ENCODE data around the gene ABR. TPM values are rescaled to one million over a fixed set of nuclear protein-coding genes. Genes with fewer than 3 reads are reported as not detected.
"Not testable (repeated sequence)": the region's sequence is repeated elsewhere in the genome, so short reads cannot be mapped to it uniquely, and the experiment has no call there.

The ABR gene
- total and polyA plus RNA-seq, 5 donors from 2014 or later, result 13.2 to 116 (median 18.3) TPM

DNA sequence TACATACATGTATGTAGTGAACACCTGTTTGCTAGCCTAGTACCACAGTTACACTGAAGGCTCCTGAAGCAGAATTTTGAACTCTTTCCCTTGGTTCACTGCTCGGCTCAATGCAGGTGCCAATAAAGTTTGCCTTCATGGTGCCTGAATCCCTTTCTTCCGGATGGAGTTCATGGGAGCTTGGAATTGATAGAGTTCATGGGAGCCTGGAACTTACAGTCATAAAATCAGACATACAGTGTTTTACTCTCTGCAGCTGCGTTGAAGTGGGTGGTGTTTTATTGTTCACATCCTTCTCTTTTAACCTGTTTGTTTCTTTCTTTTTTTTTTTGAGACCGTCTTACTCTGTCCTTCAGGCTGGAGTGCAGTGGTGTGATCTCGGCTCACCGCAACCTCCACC lies 29.2 kb upstream of the ABR start:
- ATAC-seq (ENCODE audit: low read depth in 2 of 2) (no peak), DNase-seq (no peak)
- Histone ChIP-seq H3K4me1 (ENCODE audit: control insufficient read depth, insufficient read depth, low read length, poor library complexity, severe bottlenecking) (no peaks in the 10 kb centered on the region), H3K27me3 (ENCODE audit: control insufficient read depth, insufficient read depth, low read length) (no peaks in the 10 kb centered on the region), H3K36me3 (ENCODE audit: control insufficient read depth, insufficient read depth, low read length) (no peaks in the 10 kb centered on the region), H3K4me3 (ENCODE audit: low read depth, low read length) (no peak overlapping the region), H3K9me3 (ENCODE audit: control insufficient read depth in 2 of 2, low read length in 2 of 2) (no peaks in the 10 kb centered on the region), H3K27ac (ENCODE audit: insufficient read depth, low read length, poor library complexity, severe bottlenecking) (no peak overlapping the region)
- H3K4me3 Mint-ChIP-seq, result no peak overlapping the region
- no peaks in the 10 kb centered on the region for H3K36me3 Mint-ChIP-seq
- peaks cover 41% of the 10 kb centered on the region for H3K27me3 Mint-ChIP-seq
- H3K4me1 Mint-ChIP-seq, result peaks cover 0 to 2% (median 0%) of the 10 kb centered on the region in 4 donors
- H3K27ac Mint-ChIP-seq, result no peak overlapping the region
- H3K9me3 Mint-ChIP-seq, result no peaks in the 10 kb centered on the region

DNA sequence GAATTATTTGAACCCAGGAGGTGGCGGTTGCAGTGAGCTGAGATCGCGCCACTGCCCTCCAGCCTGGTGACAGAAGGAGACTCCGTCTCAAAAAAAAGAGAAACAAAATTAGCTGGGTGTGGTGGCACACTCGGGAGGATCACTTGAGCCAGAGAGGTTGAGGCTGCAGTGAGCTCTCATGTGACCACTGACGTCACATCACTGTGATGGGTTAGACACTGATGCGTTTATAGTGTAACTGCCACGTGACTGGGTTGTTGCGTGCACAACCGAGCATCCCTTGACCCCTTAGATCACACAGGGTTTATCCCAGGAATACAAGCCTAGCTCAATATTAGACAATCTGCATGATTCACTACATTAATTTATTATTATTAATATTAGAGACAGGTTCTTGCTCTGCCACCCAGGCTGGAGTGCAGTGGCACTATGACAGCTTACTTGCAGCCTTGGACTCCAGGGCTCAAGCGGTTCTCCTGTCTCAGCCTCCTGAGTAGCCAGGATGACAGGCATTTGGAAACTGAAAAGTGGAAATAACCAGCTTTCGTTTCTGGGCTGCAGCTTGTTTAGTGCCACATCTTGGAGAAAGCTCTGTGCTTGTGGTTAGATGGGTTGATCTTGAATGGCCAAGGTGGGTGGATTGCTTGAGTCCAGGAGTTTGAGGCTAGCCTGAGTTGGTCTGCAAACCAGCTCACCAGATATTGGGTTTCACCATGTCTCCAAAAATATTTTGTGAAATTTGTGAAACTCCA lies 26.4 kb upstream of the ABR start:
- H3K27ac ChIP-seq (ENCODE audit: insufficient read depth, low read length, poor library complexity, severe bottlenecking), result no peak overlapping the region
- H3K4me1 ChIP-seq (ENCODE audit: control insufficient read depth, insufficient read depth, low read length, poor library complexity, severe bottlenecking), result peaks cover 10% of the 10 kb centered on the region
- no peaks in the 10 kb centered on the region for H3K36me3 ChIP-seq (ENCODE audit: control insufficient read depth, insufficient read depth, low read length)
- no peak overlapping the region for H3K4me3 Mint-ChIP-seq
- H3K36me3 Mint-ChIP-seq, result no peaks in the 10 kb centered on the region
- H3K27me3 Mint-ChIP-seq, result peaks cover 33% of the 10 kb centered on the region
- no peak for DNase-seq
- H3K9me3 ChIP-seq (ENCODE audit: control insufficient read depth in 2 of 2, low read length in 2 of 2), result no peaks in the 10 kb centered on the region
- H3K9me3 Mint-ChIP-seq, result no peaks in the 10 kb centered on the region
- H3K27me3 ChIP-seq (ENCODE audit: control insufficient read depth, insufficient read depth, low read length), result no peaks in the 10 kb centered on the region
- ATAC-seq (ENCODE audit: low read depth in 2 of 2), result no peak
- H3K27ac Mint-ChIP-seq, result peak overlapping the region in 1 of 3 donors; percentile 26
- no peak overlapping the region for H3K4me3 ChIP-seq (ENCODE audit: low read depth, low read length)
- H3K4me1 Mint-ChIP-seq, result peaks cover under 1 to 15% (median 7%) of the 10 kb centered on the region in 4 donors

DNA sequence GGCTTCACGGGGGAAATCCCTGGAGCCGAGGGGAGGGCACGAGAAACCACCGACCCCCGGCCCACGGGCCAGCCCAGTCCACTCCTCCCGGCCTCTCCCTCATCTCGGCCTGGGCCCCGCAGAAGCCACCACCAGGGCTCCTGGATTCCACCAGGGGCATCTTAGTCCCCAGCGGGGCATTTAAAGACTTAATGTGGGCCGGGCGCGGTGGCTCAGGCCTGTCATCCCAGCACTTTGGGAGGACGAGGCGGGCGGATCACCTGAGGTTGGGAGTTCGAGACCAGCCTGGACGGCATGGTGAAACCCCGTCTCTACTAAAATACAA lies 24.1 kb upstream of the ABR start:
- peak overlapping the region in 3 of 4 donors; percentile 31 to 73 (median 49) for H3K4me3 Mint-ChIP-seq
- H3K27ac Mint-ChIP-seq, result no peak overlapping the region

GRCh38 chr17:1203111-1203966 lies 23.6 kb upstream of the ABR start:
- Mint-ChIP-seq H3K36me3 (no peaks in the 10 kb centered on the region), H3K4me1 (peaks cover 2 to 26% (median 12%) of the 10 kb centered on the region in 4 donors), H3K4me3 (no peak overlapping the region), H3K27ac (no peak overlapping the region), H3K9me3 (no peaks in the 10 kb centered on the region), H3K27me3 (peaks cover 27% of the 10 kb centered on the region)
- H3K27me3 ChIP-seq (ENCODE audit: control insufficient read depth, insufficient read depth, low read length), result no peaks in the 10 kb centered on the region
- H3K9me3 ChIP-seq (ENCODE audit: control insufficient read depth in 2 of 2, low read length in 2 of 2), result no peaks in the 10 kb centered on the region
- DNase-seq (peak in 2 of 3 donors; percentile 26 to 49), ATAC-seq (ENCODE audit: low read depth in 2 of 2) (peak; percentile 62 to 67)
- peaks cover 15% of the 10 kb centered on the region for H3K4me1 ChIP-seq (ENCODE audit: control insufficient read depth, insufficient read depth, low read length, poor library complexity, severe bottlenecking)
- H3K27ac ChIP-seq (ENCODE audit: insufficient read depth, low read length, poor library complexity, severe bottlenecking), result no peak overlapping the region
- no peak overlapping the region for H3K4me3 ChIP-seq (ENCODE audit: low read depth, low read length)
- no peaks in the 10 kb centered on the region for H3K36me3 ChIP-seq (ENCODE audit: control insufficient read depth, insufficient read depth, low read length)

More for the DNA sequence above, 24.1 kb upstream of the ABR start:
- Histone ChIP-seq H3K36me3 (ENCODE audit: control insufficient read depth, insufficient read depth, low read length) (no peaks in the 10 kb centered on the region), H3K27ac (ENCODE audit: insufficient read depth, low read length, poor library complexity, severe bottlenecking) (no peak overlapping the region), H3K4me1 (ENCODE audit: control insufficient read depth, insufficient read depth, low read length, poor library complexity, severe bottlenecking) (peaks cover 15% of the 10 kb centered on the region), H3K27me3 (ENCODE audit: control insufficient read depth, insufficient read depth, low read length) (no peaks in the 10 kb centered on the region), H3K9me3 (ENCODE audit: control insufficient read depth in 2 of 2, low read length in 2 of 2) (no peaks in the 10 kb centered on the region), H3K4me3 (ENCODE audit: low read depth, low read length) (no peak overlapping the region)
- peaks cover 2 to 25% (median 12%) of the 10 kb centered on the region in 4 donors for H3K4me1 Mint-ChIP-seq
- no peak for ATAC-seq (ENCODE audit: low read depth in 2 of 2)
- no peaks in the 10 kb centered on the region for H3K36me3 Mint-ChIP-seq
- no peak for DNase-seq
- peaks cover 27% of the 10 kb centered on the region for H3K27me3 Mint-ChIP-seq
- H3K9me3 Mint-ChIP-seq, result no peaks in the 10 kb centered on the region

GRCh38 chr17:1202291-1202690 lies 22.5 kb upstream of the ABR start:
- H3K36me3 Mint-ChIP-seq, result no peaks in the 10 kb centered on the region
- no peak overlapping the region for H3K27ac Mint-ChIP-seq
- peaks cover 2 to 37% (median 14%) of the 10 kb centered on the region in 4 donors for H3K4me1 Mint-ChIP-seq
- H3K4me3 Mint-ChIP-seq, result peak overlapping the region in 2 of 4 donors; percentile 16 to 32
- Histone ChIP-seq H3K27me3 (ENCODE audit: control insufficient read depth, insufficient read depth, low read length) (no peaks in the 10 kb centered on the region), H3K9me3 (ENCODE audit: control insufficient read depth in 2 of 2, low read length in 2 of 2) (no peaks in the 10 kb centered on the region), H3K36me3 (ENCODE audit: control insufficient read depth, insufficient read depth, low read length) (no peaks in the 10 kb centered on the region), H3K4me1 (ENCODE audit: control insufficient read depth, insufficient read depth, low read length, poor library complexity, severe bottlenecking) (peaks cover 23% of the 10 kb centered on the region), H3K27ac (ENCODE audit: insufficient read depth, low read length, poor library complexity, severe bottlenecking) (no peak overlapping the region), H3K4me3 (ENCODE audit: low read depth, low read length) (no peak overlapping the region)
- ATAC-seq (ENCODE audit: low read depth in 2 of 2), result no peak
- no peaks in the 10 kb centered on the region for H3K9me3 Mint-ChIP-seq
- H3K27me3 Mint-ChIP-seq, result peaks cover 24% of the 10 kb centered on the region
- no peak for DNase-seq

DNA sequence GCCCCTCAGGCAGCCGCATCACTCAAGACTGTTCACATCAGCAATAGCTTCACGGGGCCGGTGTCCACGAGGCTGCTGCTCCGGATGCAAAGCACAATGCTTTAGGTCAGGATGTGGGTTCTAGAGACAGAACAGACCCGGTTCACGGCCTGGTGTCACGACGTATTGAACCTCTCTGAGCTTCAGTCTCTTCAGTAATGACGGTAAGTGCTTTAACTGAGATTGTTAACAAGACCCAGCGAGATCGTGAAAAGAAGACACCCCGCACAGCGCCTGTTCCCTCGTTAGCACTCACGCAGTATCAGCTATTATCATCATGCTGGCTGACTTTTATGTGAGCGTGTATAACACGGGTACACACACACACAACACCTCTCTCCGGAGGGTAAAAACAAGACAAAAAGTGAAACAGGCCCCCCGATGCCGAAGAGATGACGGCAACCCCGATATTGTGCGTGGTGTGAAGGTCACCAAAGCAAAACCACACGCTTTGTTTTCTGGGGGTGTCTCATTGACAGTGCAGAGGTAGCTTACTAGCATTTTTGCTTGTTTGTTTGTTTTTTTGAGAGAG lies 21.4 kb upstream of the ABR start:
- H3K4me1 Mint-ChIP-seq, result peaks cover 2 to 37% (median 14%) of the 10 kb centered on the region in 4 donors
- no peak overlapping the region for H3K27ac Mint-ChIP-seq
- H3K27me3 ChIP-seq (ENCODE audit: control insufficient read depth, insufficient read depth, low read length), result no peaks in the 10 kb centered on the region
- H3K4me3 Mint-ChIP-seq, result peak overlapping the region in 3 of 4 donors; percentile 21 to 70 (median 58)
- DNase-seq, result peak in 2 of 3 donors; percentile 22 to 68
- no peaks in the 10 kb centered on the region for H3K9me3 Mint-ChIP-seq
- no peaks in the 10 kb centered on the region for H3K36me3 ChIP-seq (ENCODE audit: control insufficient read depth, insufficient read depth, low read length)
- no peaks in the 10 kb centered on the region for H3K9me3 ChIP-seq (ENCODE audit: control insufficient read depth in 2 of 2, low read length in 2 of 2)
- H3K4me3 ChIP-seq (ENCODE audit: low read depth, low read length), result no peak overlapping the region
- no peaks in the 10 kb centered on the region for H3K36me3 Mint-ChIP-seq
- peak; percentile 47 to 52 for ATAC-seq (ENCODE audit: low read depth in 2 of 2)
- H3K27ac ChIP-seq (ENCODE audit: insufficient read depth, low read length, poor library complexity, severe bottlenecking), result no peak overlapping the region
- peaks cover 23% of the 10 kb centered on the region for H3K4me1 ChIP-seq (ENCODE audit: control insufficient read depth, insufficient read depth, low read length, poor library complexity, severe bottlenecking)
- H3K27me3 Mint-ChIP-seq, result peaks cover 20% of the 10 kb centered on the region

- not testable (repeated sequence) for H3K36me3 Mint-ChIP-seq; H3K9me3 ChIP-seq (ENCODE audit: control insufficient read depth in 2 of 2, low read length in 2 of 2); H3K4me3 Mint-ChIP-seq; H3K27ac Mint-ChIP-seq; H3K4me3 ChIP-seq (ENCODE audit: low read depth, low read length); H3K27me3 ChIP-seq (ENCODE audit: control insufficient read depth, insufficient read depth, low read length); H3K9me3 Mint-ChIP-seq; H3K27ac ChIP-seq (ENCODE audit: insufficient read depth, low read length, poor library complexity, severe bottlenecking); ATAC-seq (ENCODE audit: low read depth in 2 of 2); H3K36me3 ChIP-seq (ENCODE audit: control insufficient read depth, insufficient read depth, low read length); DNase-seq
- H3K4me1 Mint-ChIP-seq, result peaks cover 2 to 37% (median 14%) of the 10 kb centered on the region in 4 donors
- H3K4me1 ChIP-seq (ENCODE audit: control insufficient read depth, insufficient read depth, low read length, poor library complexity, severe bottlenecking), result peaks cover 23% of the 10 kb centered on the region
- peaks cover 10% of the 10 kb centered on the region for H3K27me3 Mint-ChIP-seq
Observed at GRCh38 chr17:1199271-1199743, 19.5 kb upstream of the ABR start.
